GM12873 (cell line): ENCODE results near the gene MAP7D1.

ENCODE experiments used
- TF ChIP-seq, protein P1 (sequence below): IDR thresholded peaks from 2 replicates; pipeline ENCODE4 v1.5.1; 2012; ENCODE audit warnings: low read depth, mild to moderate bottlenecking, moderate library complexity, low read length, control low read depth; ENCODE audit not compliant: insufficient read depth; ENCODE audit errors: missing control alignments

The MAP7D1 gene

GRCh38 chr1:36160949-36161485, 5.1 kb downstream of the MAP7D1 start:
- TF ChIP-seq, protein P1, sequence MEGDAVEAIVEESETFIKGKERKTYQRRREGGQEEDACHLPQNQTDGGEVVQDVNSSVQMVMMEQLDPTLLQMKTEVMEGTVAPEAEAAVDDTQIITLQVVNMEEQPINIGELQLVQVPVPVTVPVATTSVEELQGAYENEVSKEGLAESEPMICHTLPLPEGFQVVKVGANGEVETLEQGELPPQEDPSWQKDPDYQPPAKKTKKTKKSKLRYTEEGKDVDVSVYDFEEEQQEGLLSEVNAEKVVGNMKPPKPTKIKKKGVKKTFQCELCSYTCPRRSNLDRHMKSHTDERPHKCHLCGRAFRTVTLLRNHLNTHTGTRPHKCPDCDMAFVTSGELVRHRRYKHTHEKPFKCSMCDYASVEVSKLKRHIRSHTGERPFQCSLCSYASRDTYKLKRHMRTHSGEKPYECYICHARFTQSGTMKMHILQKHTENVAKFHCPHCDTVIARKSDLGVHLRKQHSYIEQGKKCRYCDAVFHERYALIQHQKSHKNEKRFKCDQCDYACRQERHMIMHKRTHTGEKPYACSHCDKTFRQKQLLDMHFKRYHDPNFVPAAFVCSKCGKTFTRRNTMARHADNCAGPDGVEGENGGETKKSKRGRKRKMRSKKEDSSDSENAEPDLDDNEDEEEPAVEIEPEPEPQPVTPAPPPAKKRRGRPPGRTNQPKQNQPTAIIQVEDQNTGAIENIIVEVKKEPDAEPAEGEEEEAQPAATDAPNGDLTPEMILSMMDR = peak; percentile 43

GRCh38 chr1:36161641-36162531, 5.9 kb downstream of the MAP7D1 start:
- TF ChIP-seq, protein P1 = no peak

DNA sequence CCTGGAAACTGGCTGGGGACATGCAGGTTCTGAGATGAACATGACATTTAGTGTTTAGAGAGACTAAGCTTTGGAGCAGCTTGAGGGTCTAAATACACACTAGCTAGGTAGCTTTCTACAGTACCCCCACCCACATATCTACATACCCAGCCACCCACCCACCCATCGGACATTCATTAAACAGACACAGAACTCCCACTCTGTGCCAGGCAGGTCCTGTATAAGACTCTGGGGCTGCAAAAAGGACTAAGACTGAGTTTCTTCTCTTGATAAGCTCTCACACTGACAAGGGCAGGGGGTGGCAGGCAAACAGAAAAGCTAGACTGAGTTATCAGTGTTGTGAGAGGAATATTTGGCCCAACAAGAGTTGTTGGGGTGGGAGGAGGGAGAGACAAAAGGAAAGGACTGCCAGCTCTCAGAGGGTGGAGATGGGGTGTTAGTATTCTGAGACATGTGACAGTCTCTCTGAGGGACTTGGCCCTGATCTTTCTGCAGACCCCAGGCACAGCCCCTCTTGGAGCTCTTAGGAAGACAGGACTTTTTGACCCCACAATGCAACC, 6.8 kb downstream of the MAP7D1 start:
- TF ChIP-seq, protein P1 = no peak

- TF ChIP-seq, protein P1 = no peak
These were observed 7.5 kb downstream of the MAP7D1 start for GRCh38 chr1:36163426-36163825.

DNA sequence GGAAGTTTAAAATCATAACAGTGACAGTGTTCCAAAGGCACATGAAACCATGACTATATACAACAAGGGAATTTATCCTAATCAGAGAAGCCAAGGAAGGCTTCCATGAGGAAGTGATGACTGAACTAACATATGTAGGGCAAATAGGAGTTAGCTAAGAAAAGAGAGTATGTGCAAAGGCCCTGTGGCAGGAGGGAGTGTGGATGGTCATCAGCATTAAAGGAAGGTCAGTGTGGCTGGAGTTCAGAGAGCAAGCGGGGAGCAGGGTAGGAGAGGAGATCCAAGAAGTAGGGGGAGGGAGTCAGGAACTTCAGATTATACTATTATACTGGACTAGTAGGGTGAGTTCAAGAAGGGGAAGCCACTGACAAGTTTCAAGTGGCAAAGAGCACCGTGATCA, 8.4 kb downstream of the MAP7D1 start:
- TF ChIP-seq, protein P1 = no peak

DNA sequence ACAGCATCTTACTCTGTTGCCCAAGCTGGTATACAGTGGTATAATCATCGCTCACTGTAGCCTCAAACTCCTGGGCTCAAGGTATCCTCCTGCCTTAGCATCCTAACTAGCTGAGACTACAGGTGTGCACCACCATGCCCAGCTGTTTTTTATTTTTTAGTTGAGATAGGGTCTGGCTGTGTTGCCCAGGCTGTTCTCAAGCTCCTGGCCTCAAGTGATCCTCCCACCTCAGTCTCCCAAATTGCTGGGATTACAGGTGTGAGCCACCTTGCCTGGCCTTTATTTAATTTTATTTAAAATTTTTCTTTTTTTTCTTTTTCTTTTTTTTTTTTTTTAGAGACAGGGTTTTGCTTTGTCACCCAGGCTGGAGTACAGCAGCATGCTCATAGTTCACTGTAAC, 9.2 kb downstream of the MAP7D1 start:
- TF ChIP-seq, protein P1 = no peak

- TF ChIP-seq, protein P1 = no peak
These were observed 10.2 kb downstream of the MAP7D1 start for GRCh38 chr1:36166136-36166535.
